CD4-positive, alpha-beta T cell treated with Interleukin-2 at 100 ng/mL for 4 hours (primary cell): ENCODE data around the gene STARD7.
"Not testable (repeated sequence)": the region's sequence is repeated elsewhere in the genome, so short reads cannot be mapped to it uniquely, and the experiment has no call there.

ENCODE experiments used
- DNase-seq: peaks from one replicate; pipeline ENCODE4 v3.0.0-alpha.2; 2020; ENCODE audit warnings: low spot score

STARD7 gene, protein sequence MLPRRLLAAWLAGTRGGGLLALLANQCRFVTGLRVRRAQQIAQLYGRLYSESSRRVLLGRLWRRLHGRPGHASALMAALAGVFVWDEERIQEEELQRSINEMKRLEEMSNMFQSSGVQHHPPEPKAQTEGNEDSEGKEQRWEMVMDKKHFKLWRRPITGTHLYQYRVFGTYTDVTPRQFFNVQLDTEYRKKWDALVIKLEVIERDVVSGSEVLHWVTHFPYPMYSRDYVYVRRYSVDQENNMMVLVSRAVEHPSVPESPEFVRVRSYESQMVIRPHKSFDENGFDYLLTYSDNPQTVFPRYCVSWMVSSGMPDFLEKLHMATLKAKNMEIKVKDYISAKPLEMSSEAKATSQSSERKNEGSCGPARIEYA

GRCh38 chr2:96208143-96209010, at the start of gene STARD7:
Gene STARD7 (minus strand): TSS chr2:96208827. CDS start chr2:96208434, 393 bp downstream.
- peak; percentile 97 for DNase-seq

DNA sequence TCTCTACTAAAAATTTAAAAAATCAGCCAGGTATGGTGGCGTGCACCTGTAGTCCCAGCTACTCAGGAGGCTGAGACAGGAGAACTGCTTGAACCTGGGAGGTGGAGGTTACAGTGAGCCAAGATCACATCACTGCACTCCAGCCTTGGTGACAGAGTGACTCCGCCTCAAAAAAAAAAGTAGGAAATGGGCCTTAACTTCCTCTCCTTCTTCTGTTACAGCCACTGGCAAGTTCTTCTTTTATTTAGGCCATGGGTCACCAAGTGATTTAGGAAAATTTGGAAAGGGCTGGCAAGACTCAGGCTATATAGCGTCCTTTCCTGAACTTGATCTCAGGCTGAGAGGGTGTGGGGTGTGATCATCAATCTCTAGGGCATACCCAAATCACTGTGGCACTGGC, 49.1 kb upstream of the STARD7 start:
- not testable (repeated sequence) for DNase-seq

- no peak for DNase-seq
Measured at GRCh38 chr2:96256611-96257113, 48.0 kb upstream of the STARD7 start.

- no peak for DNase-seq
Measured at GRCh38 chr2:96254571-96254970, 45.9 kb upstream of the STARD7 start.

DNA sequence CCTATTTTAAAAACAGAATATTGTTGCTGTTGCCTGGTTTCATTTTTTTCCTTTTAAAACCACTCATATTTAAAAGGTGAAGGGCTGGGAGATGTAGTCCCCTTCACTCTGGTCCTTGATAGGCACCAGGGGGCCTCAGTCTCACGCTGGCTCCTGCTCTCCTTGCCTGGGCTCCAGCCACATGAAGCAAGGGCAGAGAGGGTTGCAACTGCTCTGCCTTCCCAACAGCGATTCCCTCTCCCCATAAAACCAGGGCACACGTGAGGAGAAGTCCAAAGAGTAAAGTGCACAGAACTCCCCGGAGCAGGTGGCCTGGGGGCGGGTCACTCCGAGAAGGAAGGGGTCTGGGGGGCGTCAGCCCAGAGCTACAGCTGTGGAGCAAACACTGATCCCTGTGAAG, 44.4 kb upstream of the STARD7 start:
- DNase-seq: no peak

- DNase-seq: no peak
Measured at GRCh38 chr2:96252526-96252925, 43.9 kb upstream of the STARD7 start.

DNA sequence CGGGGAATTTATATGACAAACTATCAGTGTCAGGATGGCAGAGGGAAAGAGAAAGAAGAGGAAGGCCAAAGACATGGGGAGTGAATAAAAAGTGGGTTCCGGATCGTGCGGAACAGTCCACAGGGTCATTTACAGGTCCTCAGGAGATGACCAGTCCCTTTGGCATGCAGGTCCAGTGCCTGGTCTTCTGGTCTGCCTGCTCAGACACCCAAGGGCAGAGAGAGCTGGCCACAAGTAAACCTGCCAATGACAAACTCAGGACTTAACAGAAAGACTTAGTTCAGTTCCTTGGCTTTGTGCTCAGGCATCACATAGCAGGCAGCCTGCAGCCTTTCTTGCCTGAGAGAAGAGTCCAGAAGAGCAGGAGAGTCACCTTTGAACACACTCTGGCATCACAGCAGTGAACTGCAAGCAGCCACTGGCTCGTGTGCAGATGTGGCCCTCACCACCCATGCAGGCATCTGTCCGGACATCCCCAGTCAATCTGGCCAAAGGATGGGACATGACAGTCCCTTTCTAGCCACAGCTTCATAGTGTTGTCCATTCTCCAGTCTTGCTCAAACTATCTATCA, 43.2 kb upstream of the STARD7 start:
- DNase-seq: no peak

GRCh38 chr2:96250188-96250587, 41.6 kb upstream of the STARD7 start:
- DNase-seq: no peak

GRCh38 chr2:96249654-96250053, 41.0 kb upstream of the STARD7 start:
- no peak for DNase-seq

DNA sequence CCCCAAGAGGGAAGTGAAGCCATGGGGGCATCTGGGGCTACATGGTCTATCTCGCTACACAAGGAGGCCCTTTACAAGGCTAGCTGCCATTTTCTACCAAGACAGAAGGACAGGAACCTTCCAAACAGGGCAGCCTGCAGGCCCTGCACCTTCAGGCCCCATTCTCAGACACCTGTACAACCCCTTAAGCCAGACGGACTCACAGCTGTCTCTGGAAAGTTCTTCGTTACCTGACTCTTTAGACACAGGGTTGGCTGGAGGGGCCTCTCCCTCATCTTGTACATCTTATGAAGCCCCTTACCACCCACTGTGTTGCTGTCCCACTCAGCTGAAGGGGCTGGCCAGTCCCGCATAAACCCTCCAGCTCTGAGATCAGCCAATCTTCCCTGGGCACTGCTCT, 40.0 kb upstream of the STARD7 start:
- no peak for DNase-seq

DNA sequence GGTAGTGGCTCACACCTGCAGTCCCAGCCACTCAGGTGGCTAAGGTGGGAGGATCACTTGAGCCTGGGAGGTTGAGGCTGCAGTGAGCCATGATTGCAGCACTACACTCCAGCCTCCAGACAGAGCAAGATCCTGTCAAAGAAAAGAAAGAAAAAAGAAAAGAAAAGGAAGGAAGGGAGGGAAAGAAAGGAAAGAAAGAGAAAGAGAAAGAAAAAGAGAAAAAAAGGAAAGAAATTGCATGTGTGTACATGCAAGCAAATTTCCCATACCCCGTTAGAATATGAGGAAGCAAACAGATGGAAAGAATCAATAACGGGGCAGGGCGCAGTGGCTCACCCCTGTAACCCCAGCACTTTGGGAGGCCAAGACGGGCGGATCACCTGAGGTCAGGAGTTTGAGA, 39.3 kb upstream of the STARD7 start:
- DNase-seq: no peak

GRCh38 chr2:96247009-96247408, 38.4 kb upstream of the STARD7 start:
- no peak for DNase-seq

DNA sequence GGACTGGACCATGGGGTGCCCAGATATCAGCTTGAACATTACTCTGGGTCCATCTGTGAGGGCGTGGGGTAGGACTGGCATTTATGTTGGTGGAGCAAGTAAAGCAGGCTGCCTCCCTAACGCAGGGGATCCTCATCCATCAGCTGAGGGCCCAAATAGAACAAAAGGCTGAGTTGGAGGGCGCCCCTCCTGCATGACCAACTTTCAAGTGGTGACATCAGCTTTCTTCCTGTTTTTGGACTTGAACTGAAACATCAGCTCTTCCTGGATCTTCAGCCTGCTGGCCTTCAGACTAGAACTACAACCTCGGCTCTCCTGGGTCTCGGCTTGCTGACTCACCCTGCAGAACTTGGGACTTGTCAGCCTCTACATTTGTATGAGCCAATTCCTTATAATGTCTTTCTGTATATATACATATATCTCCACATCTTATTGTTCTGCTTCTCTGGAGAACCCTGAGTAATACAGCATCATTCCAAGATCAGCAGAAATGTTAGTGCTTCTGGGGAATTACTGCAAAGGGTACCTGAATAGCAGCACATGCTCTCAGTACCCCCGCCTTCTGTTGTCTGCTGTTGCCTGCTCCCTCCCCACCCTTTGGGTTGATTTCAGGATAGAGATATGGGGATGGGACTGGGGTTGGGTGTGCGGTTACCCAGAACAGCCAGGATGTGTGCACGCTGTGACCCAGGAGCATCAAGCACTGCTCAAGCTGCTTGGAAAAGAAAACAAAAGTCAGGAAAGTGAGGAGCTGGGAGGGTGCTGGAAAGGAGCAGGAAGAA, 37.2 kb upstream of the STARD7 start:
- DNase-seq: peak; percentile 10

DNA sequence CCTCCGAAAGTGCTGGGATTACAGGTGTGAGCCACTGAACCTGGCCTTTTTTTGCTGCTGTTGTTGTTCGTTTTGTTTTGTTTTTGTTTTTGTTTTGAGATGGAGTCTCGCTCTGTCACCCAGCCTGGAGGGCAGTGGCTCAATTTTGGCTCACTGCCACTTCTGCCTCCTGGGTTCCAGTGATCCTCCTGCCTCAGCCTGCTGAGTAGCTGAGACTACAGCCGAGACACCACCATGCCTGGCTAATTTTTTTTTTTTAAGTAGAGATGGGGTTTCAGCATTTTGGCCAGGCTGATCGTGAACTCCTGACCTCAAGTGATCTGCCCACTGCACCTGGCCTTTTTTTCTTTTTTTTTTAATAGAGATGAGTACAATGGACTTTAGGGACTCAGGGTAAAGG, 35.2 kb upstream of the STARD7 start:
- no peak for DNase-seq

- DNase-seq: peak; percentile 62
Measured at GRCh38 chr2:96241900-96242611, 33.4 kb upstream of the STARD7 start.

DNA sequence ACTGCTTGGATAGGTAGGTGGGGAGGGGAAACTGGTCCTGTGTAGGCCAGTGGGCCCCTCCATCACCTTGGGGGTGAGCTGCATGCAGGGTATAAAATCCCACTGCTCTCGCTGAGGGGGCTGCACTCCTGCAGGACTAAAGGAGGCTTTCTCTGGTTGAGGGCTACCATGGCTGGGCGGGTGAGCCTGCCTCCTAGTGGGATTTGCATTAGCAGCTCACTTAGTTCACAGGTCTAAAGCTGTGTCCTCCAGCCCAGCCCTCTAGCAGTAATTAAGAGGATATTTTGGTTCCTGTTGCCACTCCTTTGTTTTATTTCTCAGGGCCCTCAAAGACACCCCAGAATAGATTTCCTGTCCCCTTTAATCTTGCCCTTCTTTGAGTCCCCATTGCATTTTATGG, 32.6 kb upstream of the STARD7 start:
- DNase-seq: no peak

- no peak for DNase-seq
Measured at GRCh38 chr2:96240341-96241038, 31.9 kb upstream of the STARD7 start.

DNA sequence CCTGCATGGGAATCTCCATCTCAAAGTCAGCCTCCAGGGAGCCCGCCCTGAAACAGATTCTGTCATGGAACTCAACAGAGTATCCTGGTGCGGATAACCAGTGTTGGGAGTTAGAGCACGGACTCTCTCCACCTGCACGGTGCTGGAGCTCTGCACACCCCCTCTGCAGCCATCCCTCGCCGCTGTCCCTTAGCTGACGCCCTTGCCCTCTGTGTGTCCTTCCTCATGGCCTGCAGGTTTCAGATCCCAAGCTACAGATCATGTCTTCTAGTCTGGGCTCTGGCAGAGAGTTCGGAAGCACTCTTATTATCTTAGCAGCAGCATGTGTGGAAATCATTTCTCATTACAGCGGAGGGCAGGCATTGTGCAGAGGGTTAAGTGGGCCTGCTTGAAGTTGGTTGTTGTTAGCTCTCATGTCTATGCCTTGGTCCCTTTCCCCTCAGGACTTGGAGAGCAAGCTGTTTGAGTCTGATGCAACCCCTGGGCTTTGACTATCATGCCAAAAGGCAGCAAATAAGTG, 31.2 kb upstream of the STARD7 start:
- no peak for DNase-seq

DNA sequence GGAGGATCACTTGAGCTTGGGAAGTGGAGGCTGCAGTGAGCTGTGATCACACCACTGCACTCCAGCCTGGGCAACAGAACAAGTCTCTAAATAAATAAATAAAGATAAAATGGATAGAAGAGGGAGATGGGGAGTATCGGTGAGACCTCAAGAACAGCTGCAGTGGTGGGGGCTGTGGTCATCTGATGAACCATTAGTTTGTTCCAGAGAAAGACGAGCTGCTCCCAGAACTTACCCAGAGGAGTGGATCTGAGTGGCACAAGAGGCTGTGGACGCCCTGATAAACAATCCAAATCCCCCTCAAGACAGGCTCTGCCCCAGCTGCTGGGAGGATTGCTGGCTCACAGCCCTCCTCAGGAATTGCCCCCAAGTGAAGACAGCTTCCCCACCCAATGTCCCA, 30.5 kb upstream of the STARD7 start:
- no peak for DNase-seq

- DNase-seq: no peak
Measured at GRCh38 chr2:96238266-96238665, 29.6 kb upstream of the STARD7 start.
